Astrocyte (in vitro differentiated cells and primary cell): ENCODE results near the gene RUNX1. TPM values are rescaled to one million over a fixed set of nuclear protein-coding genes. Genes with fewer than 3 reads are reported as not detected.
A peak's percentile ranks its signal among the peaks of the same experiment; 100 is the strongest.

ENCODE experiments used
- DNase-seq: peaks from one replicate; pipeline ENCODE4 v3.0.0-alpha.2; 2010; ENCODE audit warnings: low read depth
- FAIRE-seq: peaks from 2 replicates; lab custom pipeline; 2011; peaks lifted over from hg19 to GRCh38; lab: Jason Lieb, UNC
- H2AFZ ChIP-seq: 2 replicates; pipeline ENCODE4 v1.6.0; 2012; ENCODE audit warnings: low read depth, low read length, inconsistent platforms
- H3K27ac ChIP-seq: 2 replicates; pipeline ENCODE4 v1.5.1; 2011; ENCODE audit warnings: low read depth, low read length, inconsistent platforms
- H3K27me3 ChIP-seq: 2 replicates; pipeline ENCODE4 v1.6.0; 2011; ENCODE audit warnings: low read length, inconsistent platforms; ENCODE audit not compliant: insufficient read depth
- H3K36me3 ChIP-seq: 2 replicates; pipeline ENCODE4 v1.5.1; 2011; ENCODE audit warnings: low read length, inconsistent platforms; ENCODE audit not compliant: insufficient read depth
- H3K4me1 ChIP-seq: 2 replicates; pipeline ENCODE4 v1.5.1; 2011; ENCODE audit warnings: low read length, inconsistent platforms; ENCODE audit not compliant: insufficient read depth
- H3K4me2 ChIP-seq: 2 replicates; pipeline ENCODE4 v1.6.0; 2012; ENCODE audit warnings: low read length, inconsistent platforms
- H3K4me3 ChIP-seq: 2 replicates; pipeline ENCODE4 v1.5.1; 2011; ENCODE audit warnings: low read depth, mild to moderate bottlenecking, low read length, inconsistent platforms; ENCODE audit not compliant: insufficient read depth
- H3K79me2 ChIP-seq: 2 replicates; pipeline ENCODE4 v1.6.0; 2012; ENCODE audit warnings: mild to moderate bottlenecking, low read length, inconsistent platforms; ENCODE audit not compliant: insufficient read depth
- H3K9ac ChIP-seq: 2 replicates; pipeline ENCODE4 v1.6.0; 2012; ENCODE audit warnings: mild to moderate bottlenecking, low read length, inconsistent platforms
- H3K9me3 ChIP-seq: 2 replicates; pipeline ENCODE4 v1.5.1; 2012; ENCODE audit warnings: low read depth, mild to moderate bottlenecking, low read length, inconsistent platforms; ENCODE audit not compliant: insufficient read depth
- H4K20me1 ChIP-seq: 2 replicates; pipeline ENCODE4 v1.6.0; 2012; ENCODE audit warnings: low read length, inconsistent platforms; ENCODE audit not compliant: insufficient read depth
- H3K27ac Mint-ChIP-seq: one replicate; pipeline ENCODE4 v1.8.0; 2021; ENCODE audit warnings: mild to moderate bottlenecking, mixed read lengths; ENCODE audit not compliant: unreplicated experiment
- H3K27me3 Mint-ChIP-seq: one replicate; pipeline ENCODE4 v1.8.0; 2021; ENCODE audit warnings: low read depth, mixed read lengths; ENCODE audit not compliant: unreplicated experiment
- H3K36me3 Mint-ChIP-seq: one replicate; pipeline ENCODE4 v1.8.0; 2021; ENCODE audit warnings: low read depth, mixed read lengths; ENCODE audit not compliant: unreplicated experiment
- H3K4me1 Mint-ChIP-seq: one replicate; pipeline ENCODE4 v1.8.0; 2021; ENCODE audit warnings: low read depth, mixed read lengths; ENCODE audit not compliant: unreplicated experiment
- H3K4me3 Mint-ChIP-seq: one replicate; pipeline ENCODE4 v1.8.0; 2021; ENCODE audit warnings: mild to moderate bottlenecking, moderate library complexity, mixed read lengths; ENCODE audit not compliant: unreplicated experiment
- H3K9me3 Mint-ChIP-seq: one replicate; pipeline ENCODE4 v1.8.0; 2021; ENCODE audit warnings: mild to moderate bottlenecking, mixed read lengths; ENCODE audit not compliant: unreplicated experiment
- EZH2 ChIP-seq: IDR thresholded peaks from 2 replicates; pipeline ENCODE4 v1.6.1; 2012; ENCODE audit warnings: mild to moderate bottlenecking, low read length, inconsistent platforms; ENCODE audit not compliant: insufficient read depth
- total RNA-seq: library from RNA; stranded (reverse); gene quantifications from 2 replicates; pipeline ENCODE4 v1.2.1, GENCODE V29; 2021
- TF ChIP-seq, protein P1 (sequence below): IDR thresholded peaks from 2 replicates; pipeline ENCODE4 v1.5.1; 2011; ENCODE audit warnings: low read depth, mild to moderate bottlenecking, inconsistent platforms, low read length, moderate library complexity; ENCODE audit not compliant: insufficient read depth

Gene RUNX1
- total RNA-seq, 1 donor from 2014 or later, result 84.6 TPM

DNA sequence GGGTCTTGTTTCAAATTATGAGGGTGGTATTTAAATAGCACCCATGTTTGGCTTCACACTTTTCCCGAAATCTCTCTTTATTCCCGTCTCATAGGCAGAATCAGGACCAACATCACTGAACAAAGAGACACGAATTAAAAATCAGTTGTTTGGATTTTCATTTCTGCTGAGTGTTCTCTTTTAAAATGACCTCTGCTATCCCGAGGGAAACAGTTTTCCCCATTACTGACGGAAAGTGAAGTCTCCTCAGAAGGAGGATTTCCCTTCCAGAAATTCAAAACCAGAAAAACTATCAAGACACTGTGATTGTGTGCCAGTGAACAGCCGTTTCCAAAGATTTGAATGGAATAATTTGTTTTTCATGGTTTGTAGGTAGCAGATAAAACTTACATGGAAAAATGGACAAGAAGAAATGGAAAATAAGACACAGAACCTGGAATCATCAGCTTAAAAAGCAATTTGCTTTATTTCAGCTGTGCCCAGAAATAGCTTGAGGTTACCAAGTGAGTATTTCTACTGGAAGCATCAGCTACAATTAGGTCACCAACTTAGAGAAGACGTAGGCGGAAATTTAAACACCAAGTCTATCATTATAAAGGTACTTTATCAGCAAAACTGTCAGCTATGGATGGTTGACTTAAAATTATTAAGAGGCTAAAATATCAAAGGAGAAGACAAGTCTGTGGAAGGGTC lies 68.5 kb downstream of the RUNX1 start:
- FAIRE-seq (no peak), DNase-seq (peak; percentile 55)
- H3K4me2 ChIP-seq, result no peak overlapping the region
- TF ChIP-seq EZH2, result no peak
- TF ChIP-seq, protein P1, sequence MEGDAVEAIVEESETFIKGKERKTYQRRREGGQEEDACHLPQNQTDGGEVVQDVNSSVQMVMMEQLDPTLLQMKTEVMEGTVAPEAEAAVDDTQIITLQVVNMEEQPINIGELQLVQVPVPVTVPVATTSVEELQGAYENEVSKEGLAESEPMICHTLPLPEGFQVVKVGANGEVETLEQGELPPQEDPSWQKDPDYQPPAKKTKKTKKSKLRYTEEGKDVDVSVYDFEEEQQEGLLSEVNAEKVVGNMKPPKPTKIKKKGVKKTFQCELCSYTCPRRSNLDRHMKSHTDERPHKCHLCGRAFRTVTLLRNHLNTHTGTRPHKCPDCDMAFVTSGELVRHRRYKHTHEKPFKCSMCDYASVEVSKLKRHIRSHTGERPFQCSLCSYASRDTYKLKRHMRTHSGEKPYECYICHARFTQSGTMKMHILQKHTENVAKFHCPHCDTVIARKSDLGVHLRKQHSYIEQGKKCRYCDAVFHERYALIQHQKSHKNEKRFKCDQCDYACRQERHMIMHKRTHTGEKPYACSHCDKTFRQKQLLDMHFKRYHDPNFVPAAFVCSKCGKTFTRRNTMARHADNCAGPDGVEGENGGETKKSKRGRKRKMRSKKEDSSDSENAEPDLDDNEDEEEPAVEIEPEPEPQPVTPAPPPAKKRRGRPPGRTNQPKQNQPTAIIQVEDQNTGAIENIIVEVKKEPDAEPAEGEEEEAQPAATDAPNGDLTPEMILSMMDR, result no peak
- Mint-ChIP-seq H3K9me3 (no peaks in the 10 kb centered on the region), H3K4me3 (no peak overlapping the region), H3K4me1 (peaks cover 45% of the 10 kb centered on the region), H3K36me3 (peaks cover 7% of the 10 kb centered on the region), H3K27ac (peak overlapping the region; percentile 17), H3K27me3 (no peaks in the 10 kb centered on the region)
- H3K9me3 ChIP-seq, result no peaks in the 10 kb centered on the region
- H3K4me1 ChIP-seq, result peaks cover 21% of the 10 kb centered on the region
- H3K4me3 ChIP-seq, result no peak overlapping the region
- no peaks in the 10 kb centered on the region for H3K27me3 ChIP-seq
- H3K27ac ChIP-seq, result no peak overlapping the region
- H4K20me1 ChIP-seq, result no peaks in the 10 kb centered on the region
- H3K9ac ChIP-seq, result no peak overlapping the region
- H3K36me3 ChIP-seq, result no peaks in the 10 kb centered on the region
- no peaks in the 10 kb centered on the region for H3K79me2 ChIP-seq
- no peak overlapping the region for H2AFZ ChIP-seq

DNA sequence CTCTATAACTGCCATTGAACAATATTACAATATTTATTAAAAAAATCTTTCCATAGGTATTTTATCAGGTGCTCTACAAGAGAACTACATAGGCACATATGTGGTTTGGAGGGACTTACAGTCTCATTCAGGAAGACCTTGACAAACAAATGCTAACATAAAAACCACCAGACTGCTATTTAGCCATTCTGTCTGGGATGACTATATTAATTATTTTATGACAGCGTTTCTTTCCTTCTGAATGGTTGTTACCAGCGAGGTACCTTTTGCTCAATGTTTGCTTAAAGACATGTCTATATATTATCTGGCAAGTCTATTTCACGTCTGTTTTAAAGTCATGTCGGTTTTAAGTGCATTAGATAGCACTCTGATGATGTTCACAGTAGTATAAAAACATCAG lies 69.7 kb downstream of the RUNX1 start:
- Histone ChIP-seq H3K27ac (no peak overlapping the region), H3K36me3 (no peaks in the 10 kb centered on the region), H3K9me3 (no peaks in the 10 kb centered on the region), H2AFZ (no peak overlapping the region), H3K4me1 (peaks cover 21% of the 10 kb centered on the region), H3K27me3 (no peaks in the 10 kb centered on the region), H4K20me1 (no peaks in the 10 kb centered on the region), H3K4me3 (no peak overlapping the region), H3K4me2 (no peak overlapping the region), H3K79me2 (no peaks in the 10 kb centered on the region), H3K9ac (no peak overlapping the region)
- no peak for TF ChIP-seq EZH2
- TF ChIP-seq, protein P1, result no peak
- FAIRE-seq (no peak), DNase-seq (peak; percentile 48)
- Mint-ChIP-seq H3K4me3 (no peak overlapping the region), H3K4me1 (peaks cover 38% of the 10 kb centered on the region), H3K36me3 (peaks cover 4% of the 10 kb centered on the region), H3K27me3 (no peaks in the 10 kb centered on the region), H3K27ac (no peak overlapping the region), H3K9me3 (no peaks in the 10 kb centered on the region)

DNA sequence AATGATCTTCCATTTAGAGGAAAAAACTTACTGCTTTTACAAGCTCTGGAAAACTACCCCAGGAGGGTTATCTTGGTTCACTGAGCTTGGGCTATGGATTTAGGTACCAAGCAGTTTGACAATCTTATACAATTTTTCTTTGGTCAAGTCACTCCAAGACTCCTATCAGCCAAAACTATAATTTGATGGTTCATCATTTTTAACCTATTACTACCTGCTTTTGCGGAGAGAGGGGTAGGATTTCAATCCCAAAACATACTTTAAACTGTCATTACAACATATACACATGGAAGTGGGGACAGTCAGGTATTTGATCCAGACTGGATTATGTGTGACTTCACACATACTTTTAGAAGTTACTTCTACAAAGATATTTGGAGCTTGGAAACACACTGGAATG lies 71.8 kb downstream of the RUNX1 start:
- DNase-seq (no peak), FAIRE-seq (no peak)
- H2AFZ ChIP-seq, result no peak overlapping the region
- no peak overlapping the region for H3K27ac Mint-ChIP-seq
- H3K9me3 ChIP-seq, result no peaks in the 10 kb centered on the region
- no peak overlapping the region for H3K4me3 Mint-ChIP-seq
- H3K36me3 ChIP-seq, result no peaks in the 10 kb centered on the region
- no peaks in the 10 kb centered on the region for H3K27me3 Mint-ChIP-seq
- no peaks in the 10 kb centered on the region for H3K27me3 ChIP-seq
- H3K9ac ChIP-seq, result no peak overlapping the region
- peaks cover 5% of the 10 kb centered on the region for H3K36me3 Mint-ChIP-seq
- H3K79me2 ChIP-seq, result no peaks in the 10 kb centered on the region
- TF ChIP-seq EZH2, result no peak
- TF ChIP-seq, protein P1, result no peak
- H3K4me1 ChIP-seq, result peaks cover 4% of the 10 kb centered on the region
- no peaks in the 10 kb centered on the region for H4K20me1 ChIP-seq
- H3K4me2 ChIP-seq, result no peak overlapping the region
- H3K27ac ChIP-seq, result no peak overlapping the region
- H3K4me3 ChIP-seq, result no peak overlapping the region
- peaks cover 19% of the 10 kb centered on the region for H3K4me1 Mint-ChIP-seq
- H3K9me3 Mint-ChIP-seq, result no peaks in the 10 kb centered on the region
